Activated T-cell treated with anti-CD3 and anti-CD28 coated beads, Interleukin-2, amount 50 U/mL, for 72 hours (primary cell): ENCODE measurements around the gene GBA2. TPM values are rescaled to one million over a fixed set of nuclear protein-coding genes. Genes with fewer than 3 reads are reported as not detected.

Source experiments
- ATAC-seq, 2 donors: fragments of 150-1000 bp; cut with Tn5 transposase; replicated peaks in 1 of 2; 2 replicates each; pipeline ENCODE4 v1.10.0; 2021; ENCODE audit warnings: moderate library complexity in 2 of 2, mild to moderate bottlenecking in 1 of 2
- DNase-seq, 2 donors: peaks; one replicate each; pipeline ENCODE4 v3.0.0; 2021 to 2022; ENCODE audit warnings: mixed read lengths in 1 of 2
- H3K27ac Mint-ChIP-seq: one replicate; pipeline ENCODE4 v1.8.0; 2022; ENCODE audit warnings: mild to moderate bottlenecking, moderate library complexity, mixed read lengths
- H3K27me3 Mint-ChIP-seq: one replicate; pipeline ENCODE4 v1.8.0; 2022; ENCODE audit warnings: low read depth, mixed read lengths
- H3K36me3 Mint-ChIP-seq, 2 donors: one replicate each; pipeline ENCODE4 v1.8.0; 2022; ENCODE audit warnings: mixed read lengths in 2 of 2, mild to moderate bottlenecking in 1 of 2; ENCODE audit not compliant: insufficient read depth in 2 of 2
- H3K4me1 Mint-ChIP-seq: one replicate; pipeline ENCODE4 v1.8.0; 2022; ENCODE audit warnings: low read depth, mixed read lengths
- H3K4me3 Mint-ChIP-seq, 2 donors: one replicate each; pipeline ENCODE4 v1.8.0; 2022; ENCODE audit warnings: mild to moderate bottlenecking in 2 of 2, mixed read lengths in 2 of 2, moderate library complexity in 2 of 2
- H3K9me3 Mint-ChIP-seq, 2 donors: one replicate each; pipeline ENCODE4 v1.8.0; 2022; ENCODE audit warnings: mixed read lengths in 2 of 2
- total RNA-seq, 2 donors: library from RNA; stranded (reverse); gene quantifications; one replicate each; pipeline ENCODE4 v1.2.3, GENCODE V29; 2022

GBA2 gene
- total RNA-seq, 2 donors from 2014 or later = 37.7 to 38.4 TPM

GRCh38 chr9:35757892-35758275, 8.9 kb upstream of the GBA2 start:
- H3K4me3 Mint-ChIP-seq = peak overlapping the region; percentile 86 to 89
- peaks cover 4 to 10% of the 10 kb centered on the region in 2 donors for H3K36me3 Mint-ChIP-seq
- H3K27ac Mint-ChIP-seq = peak overlapping the region; percentile 96
- H3K4me1 Mint-ChIP-seq = peaks cover 42% of the 10 kb centered on the region
- no peak for ATAC-seq
- no peaks in the 10 kb centered on the region for H3K9me3 Mint-ChIP-seq
- no peaks in the 10 kb centered on the region for H3K27me3 Mint-ChIP-seq
- DNase-seq = no peak

GRCh38 chr9:35757226-35757891, 8.3 kb upstream of the GBA2 start:
- peak; percentile 22 to 56 for ATAC-seq
- Mint-ChIP-seq H3K4me3 (peak overlapping the region; percentile 86 to 89), H3K9me3 (no peaks in the 10 kb centered on the region), H3K4me1 (peaks cover 42% of the 10 kb centered on the region), H3K27me3 (no peaks in the 10 kb centered on the region), H3K36me3 (peaks cover 4 to 12% of the 10 kb centered on the region in 2 donors), H3K27ac (peak overlapping the region; percentile 89)
- DNase-seq = peak in 1 of 2 donors; percentile 34

- Mint-ChIP-seq H3K27ac (peak overlapping the region; percentile 48), H3K9me3 (no peaks in the 10 kb centered on the region), H3K4me3 (peak overlapping the region; percentile 86 to 89), H3K27me3 (no peaks in the 10 kb centered on the region), H3K4me1 (peaks cover 44% of the 10 kb centered on the region), H3K36me3 (peaks cover 4 to 14% of the 10 kb centered on the region in 2 donors)
- peak; percentile 86 for ATAC-seq
- DNase-seq = peak; percentile 84 to 87
These were observed 7.5 kb upstream of the GBA2 start for GRCh38 chr9:35756275-35757225.

GRCh38 chr9:35755071-35755470, 6.0 kb upstream of the GBA2 start:
- ATAC-seq (no peak), DNase-seq (no peak)
- Mint-ChIP-seq H3K27me3 (no peaks in the 10 kb centered on the region), H3K36me3 (peaks cover 4 to 10% of the 10 kb centered on the region in 2 donors), H3K4me1 (peaks cover 53% of the 10 kb centered on the region), H3K4me3 (no peak overlapping the region), H3K27ac (no peak overlapping the region), H3K9me3 (no peaks in the 10 kb centered on the region)

GRCh38 chr9:35754264-35754663, 5.2 kb upstream of the GBA2 start, which contains the start of gene MSMP:
Gene MSMP (minus strand): TSS chr9:35754276. CDS start chr9:35754129, 147 bp downstream.
- no peak for ATAC-seq
- H3K36me3 Mint-ChIP-seq = peaks cover 4 to 7% of the 10 kb centered on the region in 2 donors
- no peak for DNase-seq

GRCh38 chr9:35753466-35753865, 4.4 kb upstream of the GBA2 start:
- Mint-ChIP-seq H3K4me3 (no peak overlapping the region), H3K27me3 (no peaks in the 10 kb centered on the region), H3K27ac (no peak overlapping the region), H3K36me3 (peaks cover 4 to 7% of the 10 kb centered on the region in 2 donors), H3K9me3 (no peaks in the 10 kb centered on the region), H3K4me1 (peaks cover 41% of the 10 kb centered on the region)
- DNase-seq (no peak), ATAC-seq (no peak)

More at GRCh38 chr9:35754264-35754663, 5.2 kb upstream of the GBA2 start, which contains the start of gene MSMP:
- Mint-ChIP-seq H3K4me3 (no peak within 1 kb of the TSS), H3K27me3 (no peaks in the 10 kb centered on the region), H3K27ac (no peak within 1 kb of the TSS), H3K9me3 (no peaks in the 10 kb centered on the region), H3K4me1 (peaks cover 49% of the 10 kb centered on the region)

- Mint-ChIP-seq H3K27ac (peak overlapping the region; percentile 89), H3K4me3 (peak overlapping the region; percentile 97), H3K4me1 (peaks cover 46% of the 10 kb centered on the region), H3K9me3 (no peaks in the 10 kb centered on the region), H3K36me3 (peaks cover 2 to 5% of the 10 kb centered on the region in 2 donors), H3K27me3 (no peaks in the 10 kb centered on the region)
- DNase-seq (no peak), ATAC-seq (no peak)
These were observed 1.2 kb upstream of the GBA2 start for GRCh38 chr9:35750256-35750531.

GRCh38 chr9:35749515-35750255, 657 bp upstream of the GBA2 start:
- H3K4me3 Mint-ChIP-seq = peak overlapping the region; percentile 97
- peak overlapping the region; percentile 89 for H3K27ac Mint-ChIP-seq
- peaks cover 49% of the 10 kb centered on the region for H3K4me1 Mint-ChIP-seq
- H3K36me3 Mint-ChIP-seq = peaks cover 2 to 5% of the 10 kb centered on the region in 2 donors
- no peaks in the 10 kb centered on the region for H3K9me3 Mint-ChIP-seq
- H3K27me3 Mint-ChIP-seq = no peaks in the 10 kb centered on the region
- DNase-seq (peak; percentile 62 to 63), ATAC-seq (peak; percentile 62)

GRCh38 chr9:35748242-35748857, 678 bp downstream of the GBA2 start:
- Mint-ChIP-seq H3K4me1 (peaks cover 56% of the 10 kb centered on the region), H3K27ac (peak overlapping the region; percentile 63), H3K27me3 (no peaks in the 10 kb centered on the region), H3K36me3 (peaks cover 2 to 7% of the 10 kb centered on the region in 2 donors), H3K4me3 (peak overlapping the region; percentile 91 to 93), H3K9me3 (no peaks in the 10 kb centered on the region)
- DNase-seq (no peak), ATAC-seq (no peak)

- no peaks in the 10 kb centered on the region for H3K9me3 Mint-ChIP-seq
- ATAC-seq = no peak
- no peak for DNase-seq
- H3K27me3 Mint-ChIP-seq = no peaks in the 10 kb centered on the region
- peaks cover 68% of the 10 kb centered on the region for H3K4me1 Mint-ChIP-seq
- H3K27ac Mint-ChIP-seq = no peak overlapping the region
- peaks cover 2 to 6% of the 10 kb centered on the region in 2 donors for H3K36me3 Mint-ChIP-seq
- H3K4me3 Mint-ChIP-seq = peak overlapping the region; percentile 91 to 93
These were observed 2.4 kb downstream of the GBA2 start for GRCh38 chr9:35746583-35746982.

GRCh38 chr9:35745569-35745968, 3.5 kb downstream of the GBA2 start:
- Mint-ChIP-seq H3K4me1 (peaks cover 62% of the 10 kb centered on the region), H3K36me3 (peaks cover 2 to 7% of the 10 kb centered on the region in 2 donors), H3K4me3 (peak overlapping the region; percentile 81 to 91), H3K27me3 (no peaks in the 10 kb centered on the region), H3K9me3 (no peaks in the 10 kb centered on the region), H3K27ac (peak overlapping the region; percentile 46)
- ATAC-seq (no peak), DNase-seq (no peak)

GRCh38 chr9:35743880-35744518, 5.0 kb downstream of the GBA2 start:
- peaks cover 53% of the 10 kb centered on the region for H3K4me1 Mint-ChIP-seq
- ATAC-seq = no peak
- no peaks in the 10 kb centered on the region for H3K9me3 Mint-ChIP-seq
- H3K4me3 Mint-ChIP-seq = no peak overlapping the region
- no peak for DNase-seq
- no peak overlapping the region for H3K27ac Mint-ChIP-seq
- peaks cover 4 to 8% of the 10 kb centered on the region in 2 donors for H3K36me3 Mint-ChIP-seq
- H3K27me3 Mint-ChIP-seq = no peaks in the 10 kb centered on the region
